GM18517 (cell line): Measurements from ENCODE around the gene EXT2.

Experiments used
- ATAC-seq: cut with Tn5 transposase; IDR thresholded peaks from one replicate; pipeline ENCODE4 v1.9.1; 2021; ENCODE audit warnings: mild to moderate bottlenecking, moderate library complexity; ENCODE audit not compliant: unreplicated experiment

Gene EXT2

DNA sequence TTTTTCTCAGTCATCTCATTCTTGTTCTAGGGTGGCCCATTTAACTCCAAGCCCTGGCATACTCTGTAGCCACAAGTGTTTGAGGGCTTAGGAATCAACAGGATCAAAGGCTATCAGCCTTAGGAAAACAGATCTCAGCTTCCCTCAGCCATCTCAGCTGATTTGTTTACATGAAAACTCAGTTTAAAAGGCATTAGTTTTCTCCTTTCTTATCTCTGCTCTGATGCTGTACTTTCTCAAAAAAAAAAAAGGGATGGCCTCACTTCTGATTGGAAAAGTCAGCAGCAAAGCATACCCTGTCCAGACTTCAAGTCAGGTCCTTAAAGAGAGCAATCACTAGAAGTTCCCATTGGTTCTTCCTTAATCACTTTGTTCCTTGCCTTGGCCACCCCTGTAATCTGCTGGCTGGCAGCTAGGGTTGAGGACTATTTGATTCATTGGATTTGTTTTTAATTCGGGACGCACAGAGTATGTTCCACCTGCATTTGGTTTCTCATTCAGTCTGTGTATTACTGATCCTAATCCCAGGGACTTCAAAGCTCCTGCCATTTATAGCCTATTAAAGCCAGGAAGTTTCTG is 102.8 kb downstream of the EXT2 start:
- ATAC-seq = no peak

DNA sequence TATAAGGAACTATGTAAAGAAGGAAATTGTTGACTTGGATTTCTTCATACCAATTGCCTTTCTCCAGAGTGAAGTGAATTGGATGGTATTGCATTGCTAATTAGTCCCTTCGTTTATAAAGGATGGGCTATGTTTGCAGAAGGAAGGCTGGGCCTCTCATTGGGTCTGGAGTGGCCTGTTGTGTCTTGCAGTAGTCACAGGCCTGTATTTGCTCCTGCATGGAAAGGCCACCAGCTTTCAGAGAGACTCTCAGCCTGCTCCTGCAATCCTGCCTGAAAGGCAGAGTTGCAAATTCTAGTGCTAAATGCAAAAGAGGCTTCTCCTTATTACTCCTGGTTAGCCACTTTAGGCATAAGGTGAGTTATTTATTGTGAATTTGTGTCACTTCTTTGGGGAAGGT is 103.8 kb downstream of the EXT2 start:
- no peak for ATAC-seq

DNA sequence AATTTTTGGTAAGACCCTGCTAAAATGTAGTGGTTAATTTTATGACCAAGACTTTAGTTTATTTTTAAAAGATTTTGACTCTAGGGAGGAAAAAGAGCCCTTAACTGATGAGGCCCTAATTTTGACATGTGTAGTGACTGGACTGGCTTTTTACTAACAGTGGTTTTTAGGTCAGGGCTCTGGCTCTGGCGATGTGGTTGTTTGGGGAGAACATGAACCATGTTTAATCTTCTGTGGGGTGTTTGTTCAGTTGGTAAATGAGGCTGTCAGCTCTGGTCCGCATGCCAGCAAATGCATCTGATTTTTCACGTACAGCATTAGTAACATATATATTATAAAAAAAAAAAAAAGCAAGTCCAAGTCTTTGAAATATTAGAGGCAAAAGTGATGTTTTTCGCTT is 104.3 kb downstream of the EXT2 start:
- ATAC-seq = no peak

DNA sequence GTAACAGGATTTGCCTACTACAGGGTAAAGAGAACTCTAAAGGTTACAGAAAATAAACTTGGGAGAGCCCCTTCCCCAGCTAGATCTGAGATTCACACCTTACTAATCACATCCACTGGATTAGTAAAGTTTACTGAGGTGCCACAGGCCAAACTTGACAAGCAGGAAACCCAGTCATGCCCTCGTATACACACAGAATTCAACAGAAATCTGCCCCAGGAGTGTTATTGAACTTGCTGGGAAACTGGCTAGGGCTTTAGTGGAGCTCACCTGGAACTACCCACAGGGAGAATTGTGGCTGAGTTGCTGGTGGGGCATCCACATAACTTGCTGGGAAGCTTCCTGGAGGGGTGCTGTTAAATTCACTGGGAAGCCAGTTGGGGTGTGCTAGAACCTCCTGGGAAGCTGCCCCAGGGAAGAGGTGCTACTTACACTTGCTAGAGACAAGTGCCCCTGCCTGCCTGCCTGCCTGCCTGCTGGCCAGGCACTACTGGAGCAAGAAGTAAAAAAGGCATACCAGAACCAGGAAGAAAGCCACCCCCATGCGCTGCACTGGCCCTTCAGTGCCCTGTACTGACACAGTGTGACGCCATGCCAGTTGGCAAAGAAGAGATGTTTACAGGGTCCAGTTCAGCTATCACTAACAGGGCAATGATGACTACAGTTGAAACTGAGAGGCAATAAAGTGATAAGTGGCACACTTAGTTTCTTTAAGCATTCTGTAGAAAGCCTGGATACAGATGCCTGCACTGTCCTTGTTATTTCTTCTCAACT is 108.0 kb downstream of the EXT2 start:
- ATAC-seq = no peak

DNA sequence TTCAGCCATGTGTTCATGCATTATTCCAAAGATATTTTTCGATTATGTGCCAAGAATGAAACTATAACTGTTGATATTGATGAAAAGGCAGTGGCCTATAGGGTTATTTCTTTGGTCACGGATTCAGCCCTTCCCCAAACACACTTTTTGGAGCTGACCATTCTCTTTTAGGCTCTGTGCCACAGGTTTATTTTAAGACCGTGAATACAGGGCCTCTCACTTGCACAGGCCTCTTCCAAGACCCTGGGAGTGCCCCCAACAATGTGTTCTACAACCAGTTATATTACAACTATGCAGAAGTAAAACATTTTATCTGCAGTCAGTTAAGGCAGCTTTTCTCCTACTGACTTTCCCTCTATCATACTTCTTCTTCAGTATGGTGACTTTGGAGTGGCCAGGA is 109.9 kb downstream of the EXT2 start:
- no peak for ATAC-seq

DNA sequence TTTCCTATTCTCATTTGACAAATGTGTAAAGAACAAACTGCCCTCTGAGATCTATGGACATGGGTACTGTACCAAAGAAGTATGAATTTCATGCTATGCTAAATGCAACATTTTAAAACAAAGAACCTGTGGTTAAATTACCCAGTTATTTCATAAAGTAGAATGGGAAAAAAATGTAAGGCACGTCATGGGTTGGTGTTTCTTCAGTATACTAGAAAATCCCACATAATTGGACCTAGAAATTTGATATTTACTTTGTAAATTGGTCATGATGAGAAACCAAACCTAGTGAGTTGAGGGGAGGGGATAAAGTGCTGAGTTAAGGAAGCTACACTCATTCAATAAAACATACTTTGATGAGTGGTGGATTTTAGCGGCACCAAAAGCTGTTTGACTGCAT is 110.4 kb downstream of the EXT2 start:
- ATAC-seq = no peak

DNA sequence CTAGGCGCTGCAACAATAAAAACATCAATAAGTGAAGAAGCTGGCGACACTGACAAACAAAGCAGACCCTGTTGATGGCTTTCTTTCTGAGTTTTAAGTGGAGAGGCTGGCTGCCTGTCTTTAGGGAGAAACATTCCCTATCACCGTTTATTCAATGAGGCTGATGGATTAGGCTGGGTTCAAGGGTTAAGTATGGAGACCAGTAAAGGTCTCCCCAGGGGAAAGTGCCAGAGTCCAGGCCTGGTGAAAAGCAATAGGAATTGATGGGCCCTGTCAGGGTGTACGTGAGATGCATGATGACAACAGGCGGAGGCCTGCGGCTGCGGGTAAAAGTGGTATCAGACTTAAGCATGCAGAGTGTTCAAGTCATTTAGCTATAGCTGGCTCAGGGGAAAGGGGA is 111.8 kb downstream of the EXT2 start:
- no peak for ATAC-seq

DNA sequence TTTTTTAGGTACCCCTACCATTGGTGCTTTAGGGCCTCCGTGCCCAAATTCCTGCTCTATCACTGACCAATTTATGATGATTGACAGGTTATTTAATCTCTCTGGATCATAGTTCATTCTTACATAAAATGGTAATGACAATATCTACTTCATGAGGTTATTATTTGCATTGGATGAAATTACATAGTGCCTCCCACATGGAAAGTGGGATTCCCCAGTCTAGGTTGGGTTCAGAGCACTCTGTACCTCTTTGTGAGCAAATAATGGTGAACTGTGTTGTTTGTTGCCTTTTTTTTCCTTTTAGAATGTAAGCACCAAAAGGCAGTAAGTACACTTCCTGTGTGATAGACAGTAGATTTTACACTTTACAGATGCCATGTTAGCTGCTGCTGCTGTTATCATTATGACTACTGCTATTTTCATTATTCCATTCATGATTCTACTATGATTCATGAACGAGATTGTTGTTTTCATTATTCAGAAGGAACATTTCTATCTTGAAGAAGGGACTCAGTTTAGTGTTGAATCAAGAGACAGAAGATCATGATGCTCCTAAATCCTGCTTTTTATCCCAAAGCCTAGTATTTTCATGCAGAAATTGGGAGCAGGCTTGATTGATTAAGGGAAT is 113.6 kb downstream of the EXT2 start:
- no peak for ATAC-seq

DNA sequence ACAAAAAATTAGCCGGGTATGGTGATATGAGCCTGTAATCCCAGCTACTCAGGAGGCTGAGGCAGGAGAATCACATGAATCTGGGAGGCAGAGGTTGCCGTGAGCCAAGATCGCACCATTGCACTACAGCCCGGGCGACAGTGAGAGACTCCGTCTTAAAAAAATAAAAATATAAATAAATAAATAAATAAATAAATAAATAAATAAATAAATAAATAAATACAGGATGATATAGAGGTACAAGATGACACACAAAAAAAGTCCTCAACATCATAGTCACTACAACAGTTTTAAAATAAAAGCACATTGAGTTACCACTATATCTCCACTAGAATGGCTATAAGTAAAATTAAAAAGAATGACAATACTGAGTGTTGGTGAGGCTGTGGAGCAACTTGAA is 116.7 kb downstream of the EXT2 start:
- ATAC-seq = no peak

DNA sequence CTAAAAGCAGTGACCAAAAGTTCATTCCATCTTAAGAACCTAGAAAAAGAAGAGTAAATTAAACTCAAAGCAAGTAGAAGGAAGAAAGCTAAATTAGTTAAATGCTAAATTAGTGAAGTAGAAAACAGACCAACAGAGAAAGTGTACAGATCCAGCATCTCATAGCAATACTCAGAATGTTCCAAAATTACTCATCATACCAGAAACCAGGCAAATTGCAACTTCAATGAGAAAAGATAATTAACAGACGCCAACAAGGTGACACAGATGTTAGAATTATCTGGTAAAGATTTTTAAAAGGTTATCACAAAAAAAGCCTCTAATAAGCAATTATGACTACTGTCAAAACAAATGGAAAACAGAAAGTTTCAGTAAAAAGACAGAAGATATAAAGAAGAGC is 117.7 kb downstream of the EXT2 start:
- ATAC-seq = no peak

DNA sequence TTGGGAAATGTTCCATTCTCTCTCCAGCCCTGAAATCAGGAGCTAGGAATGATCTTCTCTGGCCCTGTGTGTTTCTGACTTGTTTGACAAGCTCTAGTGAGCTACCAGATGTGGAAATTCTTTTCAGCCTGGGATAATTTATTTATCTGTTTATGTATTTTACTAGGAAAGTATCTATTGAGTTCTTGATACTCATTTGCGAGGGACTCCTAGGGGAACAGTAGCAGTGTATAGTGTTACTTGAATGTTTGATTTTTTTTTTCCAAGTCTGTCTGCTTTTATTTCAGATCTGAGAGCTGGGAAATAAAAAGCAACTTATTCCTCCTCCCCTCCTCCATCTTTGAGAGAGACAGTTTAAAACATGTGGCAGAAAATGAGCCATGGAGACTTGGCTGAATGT is 122.0 kb downstream of the EXT2 start:
- no peak for ATAC-seq

DNA sequence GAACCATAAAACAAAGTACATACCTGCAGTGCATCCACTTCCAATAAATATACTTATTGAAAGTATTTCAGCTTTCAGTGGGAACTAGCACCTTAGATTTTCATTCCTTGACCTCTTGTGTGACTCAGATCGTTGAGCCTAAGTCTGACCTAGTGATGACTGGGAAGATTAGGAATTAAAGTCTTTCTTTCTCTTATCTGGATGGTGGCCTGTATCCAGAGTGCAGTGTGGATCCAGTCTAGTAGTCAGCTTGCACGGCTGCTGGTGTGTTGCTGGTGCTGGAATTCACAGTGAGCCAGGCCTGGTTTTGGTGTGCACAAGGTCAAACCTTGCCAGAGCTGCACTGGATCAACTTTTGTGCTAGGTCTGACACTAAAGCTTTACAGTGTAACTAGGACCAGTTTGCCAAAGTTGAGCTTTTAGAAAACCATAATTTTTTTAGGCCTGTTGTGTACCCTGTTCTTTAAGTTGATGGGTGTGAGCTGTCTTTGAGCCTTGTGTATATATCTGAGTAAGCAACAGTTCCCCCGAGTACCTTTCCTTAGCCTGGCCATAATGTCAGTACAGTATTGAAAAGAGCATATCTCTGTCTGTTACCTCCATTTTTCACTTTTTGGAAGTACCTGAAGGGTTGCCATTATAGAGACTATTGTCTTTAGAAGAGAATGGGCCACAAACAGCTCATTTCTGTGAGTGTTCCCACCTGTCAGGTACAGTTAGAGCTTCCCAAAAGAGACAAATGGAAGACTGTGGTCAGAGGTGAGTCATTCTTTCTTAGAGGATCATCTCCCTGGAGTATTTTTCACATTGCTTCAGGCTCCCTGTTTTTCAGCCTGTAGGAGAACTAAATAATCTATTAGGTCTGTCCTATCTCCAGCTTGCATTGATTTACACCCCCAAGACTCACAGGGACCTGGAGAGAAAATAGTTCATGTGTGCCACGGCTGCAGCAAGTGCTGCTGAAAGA is 124.6 kb downstream of the EXT2 start:
- ATAC-seq = no peak

DNA sequence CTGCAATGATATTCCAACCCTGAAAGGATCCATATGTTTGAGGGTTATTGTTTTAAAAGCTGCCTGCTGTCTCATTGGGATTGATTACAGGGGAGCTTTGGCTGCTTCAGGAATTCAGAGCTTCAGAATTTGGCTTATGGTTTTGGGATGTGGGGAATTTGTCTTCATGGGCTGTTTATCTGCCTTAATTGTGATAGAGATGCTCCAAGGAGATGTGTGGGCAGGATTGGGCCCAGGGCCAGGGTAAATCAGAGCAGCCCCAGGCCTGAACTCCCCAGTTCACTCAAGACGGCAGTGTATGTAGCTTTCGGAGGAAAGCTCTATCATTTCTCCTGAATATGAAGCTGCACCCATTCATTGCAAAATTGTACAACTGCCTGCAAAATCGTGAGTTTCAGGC is 126.0 kb downstream of the EXT2 start:
- no peak for ATAC-seq

DNA sequence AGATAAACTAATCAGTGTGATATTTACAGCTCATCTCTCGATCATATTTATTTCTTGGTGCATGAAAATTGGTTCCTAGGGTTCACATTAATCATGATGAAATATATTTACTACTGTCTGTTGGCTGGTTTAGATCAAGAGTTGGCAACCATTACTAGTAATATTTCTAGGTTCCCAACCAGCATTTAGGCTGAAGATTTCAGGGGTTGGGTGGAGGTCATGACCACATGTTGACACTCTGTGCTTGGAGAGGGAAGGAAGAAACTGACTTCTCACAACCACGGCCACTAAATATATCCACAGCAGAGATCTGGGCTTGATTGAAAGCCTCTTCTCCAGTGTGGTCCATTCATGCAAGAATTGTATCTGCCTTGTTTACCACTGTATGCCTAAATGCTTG is 126.5 kb downstream of the EXT2 start:
- ATAC-seq = no peak

DNA sequence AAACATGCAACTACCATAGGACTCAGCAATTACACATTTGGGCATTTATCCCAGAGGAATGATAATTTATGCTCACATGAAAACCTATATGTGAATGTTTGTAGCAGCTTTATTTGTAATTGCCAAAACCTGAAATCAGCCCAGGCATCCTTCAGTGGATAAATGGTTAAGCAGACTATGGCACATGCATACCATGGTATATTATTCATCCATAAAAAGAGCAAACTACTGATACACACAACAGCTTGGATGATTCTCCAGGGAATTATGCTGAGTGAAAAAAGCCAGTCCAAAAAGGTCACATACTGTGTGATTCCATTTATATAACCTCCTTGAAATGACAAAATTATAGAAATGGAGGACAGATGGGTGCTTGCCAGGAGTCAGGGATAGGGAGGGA is 127.8 kb downstream of the EXT2 start:
- no peak for ATAC-seq

DNA sequence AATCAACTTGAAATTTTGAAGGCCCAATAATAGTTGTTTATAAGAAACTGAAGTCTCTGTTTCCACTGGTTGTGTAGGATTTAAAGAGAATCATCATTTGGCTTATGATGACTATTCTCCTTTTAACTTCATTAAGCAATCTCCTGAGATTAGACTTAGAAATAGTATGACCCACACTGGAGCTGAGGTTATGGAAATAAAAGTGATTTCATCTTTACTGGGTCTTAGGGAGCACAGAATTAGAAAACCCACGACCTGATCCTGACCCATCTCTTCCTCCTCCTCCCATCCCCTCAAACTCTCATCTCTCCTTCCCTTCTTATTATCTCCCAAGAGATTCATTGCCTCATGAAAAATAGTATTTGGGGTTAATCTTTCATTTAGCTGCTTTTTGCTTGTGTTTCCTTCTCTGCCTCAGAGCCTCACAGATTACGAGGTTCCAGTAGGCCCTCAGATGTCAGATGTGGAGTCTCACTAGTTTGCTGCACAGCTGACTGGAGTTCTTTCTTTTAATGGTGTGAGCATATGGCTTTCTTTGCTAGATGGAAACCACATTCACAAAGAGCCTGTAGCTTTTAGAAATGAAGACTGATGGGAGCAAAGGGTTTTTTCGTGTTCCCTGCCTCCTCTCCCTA is 129.5 kb downstream of the EXT2 start:
- ATAC-seq = no peak

DNA sequence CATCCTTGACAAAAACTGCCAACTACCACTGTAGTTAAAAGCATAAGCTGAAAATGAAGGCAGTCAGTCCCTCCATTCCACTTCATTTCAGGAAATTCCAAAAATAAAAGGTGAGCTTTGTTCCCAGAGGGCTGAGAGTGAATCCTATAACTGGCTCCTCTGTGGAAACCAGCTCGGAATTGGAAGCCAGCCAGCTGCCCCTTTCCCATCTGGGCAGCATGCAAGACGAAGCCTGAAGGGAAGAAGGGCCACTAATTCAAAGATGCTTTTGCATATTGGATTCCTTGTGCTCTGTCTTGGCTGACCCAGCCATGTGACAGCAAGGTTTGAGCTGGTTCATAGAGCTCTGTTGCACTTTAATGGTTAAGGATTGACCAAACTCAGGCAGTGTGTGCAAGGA is 131.0 kb downstream of the EXT2 start:
- no peak for ATAC-seq

DNA sequence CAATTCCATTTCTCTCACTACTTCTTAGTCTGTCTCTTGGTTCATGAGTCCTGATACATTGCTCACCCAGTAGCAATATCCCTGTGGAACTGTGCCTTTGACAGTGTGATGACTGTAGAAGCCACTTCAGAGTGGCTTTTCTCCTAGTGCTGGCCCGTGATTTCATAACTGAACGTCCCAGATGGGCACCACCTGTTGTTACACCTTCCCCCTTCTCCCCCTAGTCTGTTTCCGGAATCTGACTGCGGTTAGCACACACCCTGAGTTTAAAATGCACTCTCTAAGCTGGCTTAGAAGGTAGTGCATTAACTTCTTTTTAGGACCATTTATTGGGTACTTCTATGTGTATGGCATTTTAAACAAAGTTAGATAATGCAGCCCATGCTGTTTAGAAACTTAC is 131.5 kb downstream of the EXT2 start:
- ATAC-seq = no peak

DNA sequence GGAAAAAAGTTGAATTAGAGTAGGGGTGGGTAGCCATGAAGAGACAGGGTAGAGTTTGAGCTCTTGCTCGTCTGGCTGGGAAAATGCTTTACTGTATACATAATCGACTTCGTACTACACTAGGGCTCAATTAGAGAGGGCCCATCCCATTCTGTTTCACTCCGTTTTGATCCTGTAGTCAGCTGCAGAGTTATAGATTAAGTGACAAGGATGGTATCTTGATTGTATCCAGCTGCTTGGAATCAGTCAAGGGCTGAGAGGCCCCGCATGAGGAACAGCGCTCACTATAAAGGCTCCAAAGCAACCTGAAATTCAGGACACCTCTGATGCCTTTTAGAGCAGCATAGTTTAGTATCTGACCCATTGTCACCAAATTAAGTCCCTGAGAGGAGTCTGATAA is 132.9 kb downstream of the EXT2 start:
- ATAC-seq = no peak

DNA sequence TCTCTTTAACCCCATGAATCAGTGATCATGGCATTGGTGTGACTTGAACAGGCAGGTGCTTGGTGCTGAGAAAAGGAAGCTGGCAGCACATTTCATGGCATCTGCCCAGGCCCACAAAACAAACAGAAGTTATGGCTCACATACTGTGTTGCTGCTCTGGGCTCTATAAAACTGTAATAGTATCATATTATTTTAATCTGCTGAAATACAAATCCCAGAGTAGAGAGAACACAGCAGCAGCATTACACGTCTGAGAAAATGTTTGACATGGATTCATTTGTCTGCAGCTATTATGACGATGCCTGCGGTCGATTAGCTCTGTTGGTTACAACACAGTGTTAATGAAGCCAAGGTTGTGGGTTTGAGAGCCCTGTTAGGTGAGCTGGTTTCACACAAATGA is 133.6 kb downstream of the EXT2 start:
- ATAC-seq = no peak

DNA sequence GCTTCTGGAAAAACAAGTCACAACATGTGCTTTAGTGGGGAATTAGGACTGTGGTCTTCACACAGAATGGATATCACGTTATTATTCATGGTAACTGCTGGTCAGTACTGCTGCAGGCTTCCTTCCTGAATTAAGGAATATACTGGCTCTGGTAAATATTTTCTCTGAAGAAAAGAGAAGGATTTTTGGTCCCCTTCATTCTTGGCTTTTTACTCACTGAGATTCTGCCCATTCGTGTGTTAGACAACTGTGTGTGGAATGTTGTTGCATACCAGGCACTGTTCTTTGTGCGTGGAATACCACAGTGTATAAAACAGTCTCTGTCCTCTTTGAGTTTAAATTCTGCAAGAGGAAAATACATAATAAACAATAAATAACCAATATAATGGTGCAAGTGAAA is 134.1 kb downstream of the EXT2 start:
- ATAC-seq = no peak
